Endodermal cell (in vitro differentiated cells): ENCODE data around the gene CPN2. TPM values are rescaled to one million over a fixed set of nuclear protein-coding genes. Genes with fewer than 3 reads are reported as not detected.

ENCODE experiments used
- DNase-seq: peaks from one replicate; pipeline ENCODE4 v3.0.0-alpha.2; 2017
- H3K27ac ChIP-seq: 2 replicates; pipeline ENCODE4 v1.5.1; 2013; ENCODE audit warnings: mild to moderate bottlenecking, low read depth, low read length, moderate library complexity
- H3K27me3 ChIP-seq: 2 replicates; pipeline ENCODE4 v1.6.1; 2013; ENCODE audit warnings: mild to moderate bottlenecking, low read length, moderate library complexity; ENCODE audit not compliant: insufficient read depth, control insufficient read depth, poor library complexity, severe bottlenecking
- H3K36me3 ChIP-seq: 2 replicates; pipeline ENCODE4 v1.7.0; 2013; ENCODE audit warnings: mild to moderate bottlenecking, low read length, moderate library complexity; ENCODE audit not compliant: control insufficient read depth, insufficient read depth
- H3K4me1 ChIP-seq: one replicate; pipeline ENCODE4 v1.7.0; 2013; ENCODE audit warnings: low read length; ENCODE audit not compliant: control insufficient read depth, insufficient read depth
- H3K4me3 ChIP-seq: 2 replicates; pipeline ENCODE4 v1.5.1; 2013; ENCODE audit warnings: mild to moderate bottlenecking, low read length, moderate library complexity
- H3K9ac ChIP-seq: 2 replicates; pipeline ENCODE4 v1.6.1; 2013; ENCODE audit warnings: mild to moderate bottlenecking, low read length, moderate library complexity; ENCODE audit not compliant: poor library complexity, severe bottlenecking; ENCODE audit errors: extremely low read depth
- H3K9me3 ChIP-seq: 2 replicates; pipeline ENCODE4 v1.6.1; 2013; ENCODE audit warnings: mild to moderate bottlenecking, low read length, moderate library complexity; ENCODE audit not compliant: control insufficient read depth
- H3K27ac Mint-ChIP-seq: 2 replicates; pipeline ENCODE4 v1.8.0; 2020; ENCODE audit warnings: mixed read lengths
- H3K27me3 Mint-ChIP-seq: 2 replicates; pipeline ENCODE4 v1.8.0; 2021; ENCODE audit warnings: mild to moderate bottlenecking, mixed read lengths; ENCODE audit not compliant: insufficient read depth
- H3K36me3 Mint-ChIP-seq: 2 replicates; pipeline ENCODE4 v1.8.0; 2020; ENCODE audit warnings: low read depth, mixed read lengths
- H3K4me1 Mint-ChIP-seq: 2 replicates; pipeline ENCODE4 v1.8.0; 2020; ENCODE audit warnings: mixed read lengths
- H3K4me3 Mint-ChIP-seq: 2 replicates; pipeline ENCODE4 v1.8.0; 2020; ENCODE audit warnings: mild to moderate bottlenecking, moderate library complexity, mixed read lengths
- H3K9me3 Mint-ChIP-seq: 2 replicates; pipeline ENCODE4 v1.8.0; 2020; ENCODE audit warnings: mild to moderate bottlenecking, mixed read lengths
- WGBS, 2 experiments: methylation state at CpG; one replicate each; pipeline versions ENCODE4 v1.1.5 to v1.1.7; 2013; ENCODE audit warnings: missing lambda C conversion rate in 2 of 2, mixed read lengths in 1 of 2; ENCODE audit not compliant: insufficient coverage in 1 of 2, insufficient read length in 1 of 2; 5-methylcytosine and 5-hydroxymethylcytosine counted together
- total RNA-seq, 2 donors: library from RNA; stranded (reverse); fragmentation: NEBNext Ultra II Directional in 1 of 2; extraction: Animal tissue kit (Norgen Biotek cat#: 25700) in 1 of 2; gene quantifications; 2 replicates in 1 of 2; 3 replicates in 1 of 2; pipeline ENCODE4 v1.2.1, GENCODE V29; 2021
- TF ChIP-seq, protein P1 (sequence below): fragments of 200-600 bp; sonication (generic); conservative IDR thresholded peaks from 2 replicates; pipeline ENCODE4 v1.5.0; 2021; ENCODE audit warnings: antibody characterized with exemption, mild to moderate bottlenecking

CPN2 gene
- total RNA-seq, 2 donors from 2014 or later, result 0.22 TPM; not detected in 1

DNA sequence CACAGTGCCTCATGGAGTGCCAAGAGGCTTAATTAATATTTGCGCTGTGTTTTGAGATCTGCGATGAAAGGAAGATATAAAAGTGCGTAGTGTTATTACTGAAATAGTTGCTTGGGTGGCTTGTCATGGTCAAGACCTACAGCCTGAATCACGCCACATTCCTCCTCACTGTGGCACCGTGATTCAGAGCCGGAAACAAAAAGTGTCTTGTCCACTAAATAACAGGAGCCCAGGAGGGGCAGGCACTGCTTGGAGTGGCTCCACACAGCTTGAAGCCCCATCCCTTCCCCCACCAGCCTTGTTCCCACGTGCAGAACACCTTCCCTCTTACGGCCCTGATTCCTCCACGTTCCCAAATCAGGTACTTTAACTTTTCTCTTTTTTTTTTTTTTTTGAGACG, 19.6 kb upstream of the CPN2 start:
- Mint-ChIP-seq H3K4me1 (peaks cover 28% of the 10 kb centered on the region), H3K36me3 (no peaks in the 10 kb centered on the region), H3K9me3 (no peaks in the 10 kb centered on the region), H3K27me3 (peaks cover 22% of the 10 kb centered on the region), H3K4me3 (no peak overlapping the region), H3K27ac (no peak overlapping the region)
- Histone ChIP-seq H3K36me3 (no peaks in the 10 kb centered on the region), H3K9ac (no peak overlapping the region), H3K27ac (no peak overlapping the region), H3K4me3 (no peak overlapping the region), H3K9me3 (no peaks in the 10 kb centered on the region), H3K27me3 (peaks cover 19% of the 10 kb centered on the region), H3K4me1 (peaks cover 11% of the 10 kb centered on the region)
- 85 to 86% methylated on average over 6 to 9 of the region's 10 CpGs for WGBS, 2 experiments
- peak; percentile 54 for DNase-seq
- TF ChIP-seq, protein P1, sequence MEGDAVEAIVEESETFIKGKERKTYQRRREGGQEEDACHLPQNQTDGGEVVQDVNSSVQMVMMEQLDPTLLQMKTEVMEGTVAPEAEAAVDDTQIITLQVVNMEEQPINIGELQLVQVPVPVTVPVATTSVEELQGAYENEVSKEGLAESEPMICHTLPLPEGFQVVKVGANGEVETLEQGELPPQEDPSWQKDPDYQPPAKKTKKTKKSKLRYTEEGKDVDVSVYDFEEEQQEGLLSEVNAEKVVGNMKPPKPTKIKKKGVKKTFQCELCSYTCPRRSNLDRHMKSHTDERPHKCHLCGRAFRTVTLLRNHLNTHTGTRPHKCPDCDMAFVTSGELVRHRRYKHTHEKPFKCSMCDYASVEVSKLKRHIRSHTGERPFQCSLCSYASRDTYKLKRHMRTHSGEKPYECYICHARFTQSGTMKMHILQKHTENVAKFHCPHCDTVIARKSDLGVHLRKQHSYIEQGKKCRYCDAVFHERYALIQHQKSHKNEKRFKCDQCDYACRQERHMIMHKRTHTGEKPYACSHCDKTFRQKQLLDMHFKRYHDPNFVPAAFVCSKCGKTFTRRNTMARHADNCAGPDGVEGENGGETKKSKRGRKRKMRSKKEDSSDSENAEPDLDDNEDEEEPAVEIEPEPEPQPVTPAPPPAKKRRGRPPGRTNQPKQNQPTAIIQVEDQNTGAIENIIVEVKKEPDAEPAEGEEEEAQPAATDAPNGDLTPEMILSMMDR, result no peak

DNA sequence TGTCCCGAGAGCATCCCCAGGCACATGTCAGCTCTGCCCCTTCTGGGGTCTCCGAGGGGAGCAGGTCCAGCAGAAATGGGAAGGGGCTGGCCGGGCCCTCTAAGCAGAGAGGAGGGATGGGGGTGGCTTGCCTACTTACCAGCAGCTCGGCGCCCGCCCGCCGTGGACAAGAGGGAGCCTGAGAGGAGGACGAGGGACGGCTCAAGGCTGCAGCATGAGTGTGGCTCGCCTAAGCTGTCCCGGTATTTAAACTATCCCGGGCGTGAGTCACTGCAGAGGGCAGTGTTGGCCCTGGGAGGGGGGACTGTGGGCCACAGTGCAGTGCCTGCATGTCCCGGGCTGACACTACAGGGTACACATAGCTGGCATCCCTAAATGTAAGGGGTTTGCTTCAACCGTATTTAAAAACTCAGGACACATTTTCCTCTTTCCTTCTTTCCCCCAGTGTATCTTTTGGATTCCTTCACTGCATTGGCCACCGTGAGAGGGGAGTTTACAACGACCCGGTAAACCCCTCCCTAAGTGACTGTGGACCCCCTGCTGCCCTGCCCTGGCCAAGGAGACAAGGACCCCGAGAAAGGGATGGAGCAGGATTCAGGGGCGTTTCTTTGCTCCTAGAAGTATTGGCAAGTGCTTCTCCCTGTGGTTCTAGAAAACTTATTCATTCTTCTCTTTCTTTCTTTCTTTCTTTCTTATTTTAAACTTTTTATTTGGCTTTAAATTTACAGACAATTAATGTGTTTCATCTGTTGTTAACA, 18.6 kb upstream of the CPN2 start, which contains the start of gene LRRC15:
Gene LRRC15 (minus strand): TSS at position 222 of the 758 bp plus-strand sequence. CDS start 8,700 bp downstream, outside the sequence.
- H3K27ac Mint-ChIP-seq, result no peak within 1 kb of the TSS
- no peaks in the 10 kb centered on the region for H3K36me3 Mint-ChIP-seq
- H3K27ac ChIP-seq, result no peak within 1 kb of the TSS
- peaks cover 11% of the 10 kb centered on the region for H3K4me1 ChIP-seq
- peaks cover 20% of the 10 kb centered on the region for H3K4me1 Mint-ChIP-seq
- H3K9me3 Mint-ChIP-seq, result no peaks in the 10 kb centered on the region
- H3K36me3 ChIP-seq, result no peaks in the 10 kb centered on the region
- H3K9me3 ChIP-seq, result no peaks in the 10 kb centered on the region
- TF ChIP-seq, protein P1, result peak; percentile 52
- peaks cover 24% of the 10 kb centered on the region for H3K27me3 Mint-ChIP-seq
- 18 to 36% methylated on average over 13 to 21 of the region's 21 CpGs for WGBS, 2 experiments
- no peak within 1 kb of the TSS for H3K9ac ChIP-seq
- H3K27me3 ChIP-seq, result peaks cover 19% of the 10 kb centered on the region
- no peak within 1 kb of the TSS for H3K4me3 Mint-ChIP-seq
- no peak within 1 kb of the TSS for H3K4me3 ChIP-seq
- DNase-seq, result peak; percentile 90

DNA sequence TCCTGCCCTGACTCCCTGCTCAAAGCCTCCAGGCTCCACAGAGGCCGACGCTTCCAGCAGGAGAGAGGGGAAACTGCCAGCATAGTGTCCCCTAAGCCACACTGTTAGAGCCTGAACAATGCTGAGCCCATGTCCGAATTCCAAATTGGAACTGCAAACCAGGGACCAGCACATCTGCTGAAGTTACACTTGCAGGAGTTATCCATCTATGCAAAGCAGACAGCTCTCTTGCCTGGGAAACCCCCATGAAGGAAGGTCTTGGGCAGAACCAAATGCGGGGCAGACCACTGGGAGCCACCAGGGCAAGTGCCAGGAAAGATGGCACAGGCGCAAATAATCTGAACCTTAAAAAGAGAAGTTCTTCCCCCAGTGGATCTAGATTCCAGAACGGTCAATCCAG, 17.8 kb upstream of the CPN2 start:
- peaks cover 24% of the 10 kb centered on the region for H3K27me3 Mint-ChIP-seq
- no peaks in the 10 kb centered on the region for H3K36me3 Mint-ChIP-seq
- Histone ChIP-seq H3K4me1 (peaks cover 11% of the 10 kb centered on the region), H3K4me3 (no peak overlapping the region), H3K9me3 (no peaks in the 10 kb centered on the region), H3K27me3 (peaks cover 19% of the 10 kb centered on the region), H3K27ac (no peak overlapping the region), H3K9ac (no peak overlapping the region), H3K36me3 (no peaks in the 10 kb centered on the region)
- 87 to 89% methylated on average over 5 to 6 of the region's 6 CpGs for WGBS, 2 experiments
- no peaks in the 10 kb centered on the region for H3K9me3 Mint-ChIP-seq
- H3K4me3 Mint-ChIP-seq, result no peak overlapping the region
- no peak overlapping the region for H3K27ac Mint-ChIP-seq
- DNase-seq, result no peak
- TF ChIP-seq, protein P1, result no peak
- peaks cover 20% of the 10 kb centered on the region for H3K4me1 Mint-ChIP-seq
